ENCODE measurements around the gene INSC. TPM values are rescaled to one million over a fixed set of nuclear protein-coding genes. Genes with fewer than 3 reads are reported as not detected.

Gene INSC
- total and polyA plus RNA-seq, 2 experiments from 2014 or later = 0.97 to 1.5 TPM

DNA sequence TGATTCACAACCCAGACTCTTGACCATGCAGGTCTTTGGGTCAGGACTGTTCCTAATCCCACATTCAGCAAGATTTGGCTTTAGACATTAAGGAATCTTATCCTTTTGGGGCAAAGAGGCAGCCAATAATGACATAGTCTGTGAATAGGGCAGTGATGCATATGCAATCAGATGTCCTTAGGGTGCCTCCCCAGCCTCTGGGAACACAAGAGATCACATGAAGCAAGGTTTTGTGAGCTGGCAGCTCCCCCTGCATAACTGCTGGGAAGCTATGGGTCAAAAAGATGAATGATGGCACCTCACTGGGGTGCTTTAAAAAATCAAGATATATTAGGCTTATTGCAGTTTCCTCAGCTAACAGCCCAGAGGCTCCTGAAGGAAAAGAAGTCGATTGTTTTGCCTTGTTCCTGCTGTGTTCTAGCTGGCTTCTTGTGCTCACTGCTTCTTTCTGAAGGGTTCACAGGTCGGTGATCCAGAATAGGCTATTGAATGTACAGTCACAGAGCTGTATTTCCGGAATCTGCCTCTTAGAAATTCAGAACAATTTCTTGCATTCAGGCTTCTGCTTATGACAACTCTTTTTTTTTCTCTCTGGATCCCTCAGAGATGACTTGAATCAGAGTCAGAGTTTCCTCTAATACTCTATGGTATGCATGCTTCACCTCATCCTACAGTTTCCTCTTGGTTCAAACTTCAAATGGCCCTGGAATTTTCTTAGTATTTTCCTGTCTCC lies 31.7 kb downstream of the INSC start:
- TF ChIP-seq ZNF114 (CRISPR knock-in tag; IDR thresholded peaks at IDR 0.05) (no peak), CREB1 (CRISPR knock-in tag; IDR thresholded peaks at IDR 0.05; ENCODE audit: low read depth) (no peak), CTCF (conservative IDR thresholded peaks at IDR 0.05; ENCODE audit: low read depth in 2 of 2) (no peak), EZH2phosphoT487 (IDR thresholded peaks at IDR 0.05; ENCODE audit: unreplicated experiment) (no peak), EZH2 (IDR thresholded peaks at IDR 0.05; ENCODE audit: low read depth, unreplicated experiment) (no peak), POLR2AphosphoS5 (IDR thresholded peaks at IDR 0.05; ENCODE audit: low read depth) (no peak), REST (IDR thresholded peaks at IDR 0.05; ENCODE audit: unreplicated experiment) (no peak), STAT1 (IDR thresholded peaks at IDR 0.05; ENCODE audit: unreplicated experiment) (no peak), NANOG (IDR thresholded peaks at IDR 0.05; ENCODE audit: borderline replicate concordance) (no peak), JUNB (IDR thresholded peaks at IDR 0.05; ENCODE audit: unreplicated experiment) (no peak), ZNF331 (CRISPR knock-in tag; IDR thresholded peaks at IDR 0.05; ENCODE audit: low read depth) (no peak)
- TF ChIP-seq, protein P1, sequence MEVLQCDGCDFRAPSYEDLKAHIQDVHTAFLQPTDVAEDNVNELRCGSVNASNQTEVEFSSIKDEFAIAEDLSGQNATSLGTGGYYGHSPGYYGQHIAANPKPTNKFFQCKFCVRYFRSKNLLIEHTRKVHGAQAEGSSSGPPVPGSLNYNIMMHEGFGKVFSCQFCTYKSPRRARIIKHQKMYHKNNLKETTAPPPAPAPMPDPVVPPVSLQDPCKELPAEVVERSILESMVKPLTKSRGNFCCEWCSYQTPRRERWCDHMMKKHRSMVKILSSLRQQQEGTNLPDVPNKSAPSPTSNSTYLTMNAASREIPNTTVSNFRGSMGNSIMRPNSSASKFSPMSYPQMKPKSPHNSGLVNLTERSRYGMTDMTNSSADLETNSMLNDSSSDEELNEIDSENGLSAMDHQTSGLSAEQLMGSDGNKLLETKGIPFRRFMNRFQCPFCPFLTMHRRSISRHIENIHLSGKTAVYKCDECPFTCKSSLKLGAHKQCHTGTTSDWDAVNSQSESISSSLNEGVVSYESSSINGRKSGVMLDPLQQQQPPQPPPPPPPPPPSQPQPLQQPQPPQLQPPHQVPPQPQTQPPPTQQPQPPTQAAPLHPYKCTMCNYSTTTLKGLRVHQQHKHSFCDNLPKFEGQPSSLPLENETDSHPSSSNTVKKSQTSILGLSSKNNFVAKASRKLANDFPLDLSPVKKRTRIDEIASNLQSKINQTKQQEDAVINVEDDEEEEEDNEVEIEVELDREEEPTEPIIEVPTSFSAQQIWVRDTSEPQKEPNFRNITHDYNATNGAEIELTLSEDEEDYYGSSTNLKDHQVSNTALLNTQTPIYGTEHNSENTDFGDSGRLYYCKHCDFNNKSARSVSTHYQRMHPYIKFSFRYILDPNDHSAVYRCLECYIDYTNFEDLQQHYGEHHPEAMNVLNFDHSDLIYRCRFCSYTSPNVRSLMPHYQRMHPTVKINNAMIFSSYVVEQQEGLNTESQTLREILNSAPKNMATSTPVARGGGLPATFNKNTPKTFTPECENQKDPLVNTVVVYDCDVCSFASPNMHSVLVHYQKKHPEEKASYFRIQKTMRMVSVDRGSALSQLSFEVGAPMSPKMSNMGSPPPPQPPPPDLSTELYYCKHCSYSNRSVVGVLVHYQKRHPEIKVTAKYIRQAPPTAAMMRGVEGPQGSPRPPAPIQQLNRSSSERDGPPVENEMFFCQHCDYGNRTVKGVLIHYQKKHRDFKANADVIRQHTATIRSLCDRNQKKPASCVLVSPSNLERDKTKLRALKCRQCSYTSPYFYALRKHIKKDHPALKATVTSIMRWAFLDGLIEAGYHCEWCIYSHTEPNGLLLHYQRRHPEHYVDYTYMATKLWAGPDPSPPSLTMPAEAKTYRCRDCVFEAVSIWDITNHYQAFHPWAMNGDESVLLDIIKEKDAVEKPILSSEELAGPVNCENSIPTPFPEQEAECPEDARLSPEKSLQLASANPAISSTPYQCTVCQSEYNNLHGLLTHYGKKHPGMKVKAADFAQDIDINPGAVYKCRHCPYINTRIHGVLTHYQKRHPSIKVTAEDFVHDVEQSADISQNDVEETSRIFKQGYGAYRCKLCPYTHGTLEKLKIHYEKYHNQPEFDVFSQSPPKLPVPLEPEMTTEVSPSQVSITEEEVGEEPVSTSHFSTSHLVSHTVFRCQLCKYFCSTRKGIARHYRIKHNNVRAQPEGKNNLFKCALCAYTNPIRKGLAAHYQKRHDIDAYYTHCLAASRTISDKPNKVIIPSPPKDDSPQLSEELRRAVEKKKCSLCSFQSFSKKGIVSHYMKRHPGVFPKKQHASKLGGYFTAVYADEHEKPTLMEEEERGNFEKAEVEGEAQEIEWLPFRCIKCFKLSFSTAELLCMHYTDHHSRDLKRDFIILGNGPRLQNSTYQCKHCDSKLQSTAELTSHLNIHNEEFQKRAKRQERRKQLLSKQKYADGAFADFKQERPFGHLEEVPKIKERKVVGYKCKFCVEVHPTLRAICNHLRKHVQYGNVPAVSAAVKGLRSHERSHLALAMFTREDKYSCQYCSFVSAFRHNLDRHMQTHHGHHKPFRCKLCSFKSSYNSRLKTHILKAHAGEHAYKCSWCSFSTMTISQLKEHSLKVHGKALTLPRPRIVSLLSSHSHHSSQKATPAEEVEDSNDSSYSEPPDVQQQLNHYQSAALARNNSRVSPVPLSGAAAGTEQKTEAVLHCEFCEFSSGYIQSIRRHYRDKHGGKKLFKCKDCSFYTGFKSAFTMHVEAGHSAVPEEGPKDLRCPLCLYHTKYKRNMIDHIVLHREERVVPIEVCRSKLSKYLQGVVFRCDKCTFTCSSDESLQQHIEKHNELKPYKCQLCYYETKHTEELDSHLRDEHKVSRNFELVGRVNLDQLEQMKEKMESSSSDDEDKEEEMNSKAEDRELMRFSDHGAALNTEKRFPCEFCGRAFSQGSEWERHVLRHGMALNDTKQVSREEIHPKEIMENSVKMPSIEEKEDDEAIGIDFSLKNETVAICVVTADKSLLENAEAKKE (CRISPR knock-in tag; IDR thresholded peaks at IDR 0.05) = no peak
- TF ChIP-seq, protein P2, sequence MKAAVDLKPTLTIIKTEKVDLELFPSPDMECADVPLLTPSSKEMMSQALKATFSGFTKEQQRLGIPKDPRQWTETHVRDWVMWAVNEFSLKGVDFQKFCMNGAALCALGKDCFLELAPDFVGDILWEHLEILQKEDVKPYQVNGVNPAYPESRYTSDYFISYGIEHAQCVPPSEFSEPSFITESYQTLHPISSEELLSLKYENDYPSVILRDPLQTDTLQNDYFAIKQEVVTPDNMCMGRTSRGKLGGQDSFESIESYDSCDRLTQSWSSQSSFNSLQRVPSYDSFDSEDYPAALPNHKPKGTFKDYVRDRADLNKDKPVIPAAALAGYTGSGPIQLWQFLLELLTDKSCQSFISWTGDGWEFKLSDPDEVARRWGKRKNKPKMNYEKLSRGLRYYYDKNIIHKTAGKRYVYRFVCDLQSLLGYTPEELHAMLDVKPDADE (IDR thresholded peaks at IDR 0.05) = no peak
- Histone ChIP-seq H3K79me2 (replicated peaks; ENCODE audit: insufficient read depth) (no peaks in the 10 kb centered on the region), H3K27ac (ENCODE audit: low read depth) (no peak overlapping the region), H3K4me2 (no peak overlapping the region), H3K9me2 (ENCODE audit: insufficient read depth) (no peaks in the 10 kb centered on the region), H3K36me3 (ENCODE audit: insufficient read depth) (no peaks in the 10 kb centered on the region), H3K4me1 (ENCODE audit: insufficient read depth) (peaks cover 10% of the 10 kb centered on the region), H3K4me3 (no peak overlapping the region), H4K20me1 (replicated peaks; ENCODE audit: insufficient read depth) (no peaks in the 10 kb centered on the region), H3F3A (replicated peaks; ENCODE audit: low read depth) (no peaks in the 10 kb centered on the region), H3K27me3 (ENCODE audit: insufficient read depth) (no peaks in the 10 kb centered on the region), H2AFZ (no peak overlapping the region)
- H3K4me1 Mint-ChIP-seq = peaks cover 7% of the 10 kb centered on the region; the same call in 2 of the 3 replicates
- ATAC-seq = peak; percentile 53
- no peak for DNase-seq (ENCODE audit: low spot score)
- H3K27ac Mint-ChIP-seq = no peak overlapping the region
- peaks cover 2% of the 10 kb centered on the region for H3K27me3 Mint-ChIP-seq (ENCODE audit: insufficient read depth, low read depth, poor library complexity)
- H3K4me3 Mint-ChIP-seq = no peak overlapping the region
- no peaks in the 10 kb centered on the region for H3K9me3 Mint-ChIP-seq
- no peaks in the 10 kb centered on the region for H3K36me3 Mint-ChIP-seq (ENCODE audit: low read depth)

Measured in GM23338 (cell line).